DLD1 (cell line): ENCODE data around the gene CDK5RAP1.

Experiments
- in situ Hi-C: cut with HindIII; loops from 2 replicates; pipeline ENCODE4 v1.10.0; 2017; ENCODE audit warnings: low sequenced_read_pairs

Gene CDK5RAP1

GRCh38 chr20:33309631-33310030, 91.7 kb downstream of the CDK5RAP1 start:
- in situ Hi-C loops = no loop called here
